Immature natural killer cell (primary cell): ENCODE data around the gene SUPT4H1. TPM values are rescaled to one million over a fixed set of nuclear protein-coding genes. Genes with fewer than 3 reads are reported as not detected.
A peak's percentile ranks its signal among the peaks of the same experiment; 100 is the strongest.
"Not testable (repeated sequence)": the region's sequence is repeated elsewhere in the genome, so short reads cannot be mapped to it uniquely, and the experiment has no call there.

Source experiments
- DNase-seq, 3 donors: peaks; one replicate each; pipeline ENCODE4 v3.0.0; 2022; ENCODE audit warnings: mixed read lengths in 1 of 3
- H3K27ac Mint-ChIP-seq, 6 donors: one replicate each; pipeline ENCODE4 v1.8.0; 2020; ENCODE audit warnings: mixed read lengths in 6 of 6, mild to moderate bottlenecking in 5 of 6, inconsistent platforms in 4 of 6, moderate library complexity in 3 of 6
- H3K27me3 Mint-ChIP-seq, 3 donors: one replicate each; pipeline ENCODE4 v1.8.0; 2020 to 2021; ENCODE audit warnings: low read depth in 3 of 3, mild to moderate bottlenecking in 3 of 3, mixed read lengths in 3 of 3, moderate library complexity in 3 of 3, inconsistent platforms in 1 of 3
- H3K36me3 Mint-ChIP-seq, 3 donors: one replicate each; pipeline ENCODE4 v1.8.0; 2020; ENCODE audit warnings: mixed read lengths in 3 of 3, inconsistent platforms in 2 of 3, mild to moderate bottlenecking in 2 of 3
- H3K4me1 Mint-ChIP-seq, 2 donors: one replicate each; pipeline ENCODE4 v1.8.0; 2020; ENCODE audit warnings: inconsistent platforms in 2 of 2, mild to moderate bottlenecking in 2 of 2, mixed read lengths in 2 of 2, moderate library complexity in 1 of 2
- H3K4me3 Mint-ChIP-seq, 5 donors: one replicate each; pipeline ENCODE4 v1.8.0; 2020; ENCODE audit warnings: mild to moderate bottlenecking in 5 of 5, mixed read lengths in 5 of 5, inconsistent platforms in 3 of 5, moderate library complexity in 3 of 5
- H3K9me3 Mint-ChIP-seq, 6 donors: one replicate each; pipeline ENCODE4 v1.8.0; 2020; ENCODE audit warnings: mild to moderate bottlenecking in 6 of 6, mixed read lengths in 6 of 6, inconsistent platforms in 4 of 6, moderate library complexity in 3 of 6
- polyA plus RNA-seq, 3 donors: library from polyadenylated mRNA; unstranded; fragments of 300-500 nt; fragmentation: Illumina TruSeq; gene quantifications; one replicate each; pipeline ENCODE4 v1.2.3, GENCODE V29; 2021

SUPT4H1 gene
- 100 to 1,000 TPM; 133 to 170 (median 136) TPM for polyA plus RNA-seq

GRCh38 chr17:58351831-58352595, at the start of gene SUPT4H1:
Gene SUPT4H1 (minus strand): TSS chr17:58352201. CDS start chr17:58352135, 66 bp downstream.
- peak within 1 kb of the TSS; percentile 99 to 100 (median 99) for H3K4me3 Mint-ChIP-seq
- H3K4me1 Mint-ChIP-seq, result peaks cover 42 to 82% of the 10 kb centered on the region in 2 donors
- peaks cover 10 to 16% (median 11%) of the 10 kb centered on the region in 3 donors for H3K27me3 Mint-ChIP-seq
- DNase-seq, result peak; percentile 93 to 94 (median 94)
- H3K9me3 Mint-ChIP-seq, result no peaks in the 10 kb centered on the region
- peak within 1 kb of the TSS; percentile 96 to 100 (median 99) for H3K27ac Mint-ChIP-seq
- peaks cover 18 to 39% (median 27%) of the 10 kb centered on the region in 3 donors for H3K36me3 Mint-ChIP-seq

GRCh38 chr17:58401287-58401686, 49.3 kb upstream of the SUPT4H1 start:
- no peak overlapping the region for H3K4me3 Mint-ChIP-seq
- H3K36me3 Mint-ChIP-seq, result peaks cover 0 to under 1% (median 0%) of the 10 kb centered on the region in 3 donors
- H3K9me3 Mint-ChIP-seq, result no peaks in the 10 kb centered on the region

DNA sequence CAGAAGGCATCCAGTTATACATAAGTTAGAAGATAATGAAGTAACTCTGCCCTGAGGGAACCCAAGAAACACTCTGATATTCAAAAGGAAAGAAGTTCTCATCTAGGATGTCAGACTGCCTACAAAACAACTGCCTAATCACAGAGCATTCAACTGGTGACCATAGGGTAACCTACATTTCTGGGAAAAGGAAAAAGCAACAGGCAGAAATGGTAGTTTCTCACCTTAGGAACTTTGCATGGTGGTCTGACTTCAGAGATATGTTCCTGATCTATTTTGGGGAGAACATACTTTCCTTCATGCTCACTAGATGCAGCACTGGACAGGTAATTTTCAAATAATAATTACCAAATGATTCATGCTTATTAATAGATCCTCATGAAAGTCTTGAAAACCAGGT, 48.8 kb upstream of the SUPT4H1 start:
- peaks cover 0 to 4% (median 0%) of the 10 kb centered on the region in 3 donors for H3K36me3 Mint-ChIP-seq
- H3K27me3 Mint-ChIP-seq, result no peaks in the 10 kb centered on the region
- H3K9me3 Mint-ChIP-seq, result no peaks in the 10 kb centered on the region
- DNase-seq, result no peak
- no peak overlapping the region for H3K27ac Mint-ChIP-seq
- no peaks in the 10 kb centered on the region for H3K4me1 Mint-ChIP-seq
- H3K4me3 Mint-ChIP-seq, result no peak overlapping the region

More at GRCh38 chr17:58401287-58401686, 49.3 kb upstream of the SUPT4H1 start:
- Mint-ChIP-seq H3K27ac (no peak overlapping the region), H3K4me1 (no peaks in the 10 kb centered on the region), H3K27me3 (no peaks in the 10 kb centered on the region)
- no peak for DNase-seq

DNA sequence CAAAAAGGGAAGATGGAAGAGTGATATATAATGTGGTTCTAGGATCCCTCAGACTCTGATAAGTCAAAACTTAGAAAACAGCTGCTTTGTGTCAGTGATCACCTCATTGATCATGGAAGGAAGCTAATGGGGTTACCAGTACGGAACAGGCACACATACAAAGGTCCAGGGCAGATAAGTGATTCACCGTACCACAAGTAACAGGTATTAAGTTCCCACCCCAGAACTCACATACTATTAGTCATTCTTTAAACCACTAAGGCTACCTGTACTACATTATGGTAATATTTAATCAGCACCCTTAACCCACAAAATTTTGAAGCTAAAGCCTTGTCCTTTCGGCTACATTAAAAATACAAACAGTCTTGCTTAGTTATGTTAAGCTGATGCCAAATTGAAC, 48.0 kb upstream of the SUPT4H1 start:
- Mint-ChIP-seq H3K27me3 (no peaks in the 10 kb centered on the region), H3K4me1 (no peaks in the 10 kb centered on the region), H3K9me3 (no peaks in the 10 kb centered on the region), H3K4me3 (no peak overlapping the region), H3K27ac (no peak overlapping the region), H3K36me3 (peaks cover 0 to 4% (median 0%) of the 10 kb centered on the region in 3 donors)
- no peak for DNase-seq

- no peaks in the 10 kb centered on the region for H3K9me3 Mint-ChIP-seq
- peaks cover 0 to 4% (median 0%) of the 10 kb centered on the region in 3 donors for H3K36me3 Mint-ChIP-seq
- no peak for DNase-seq
- H3K27ac Mint-ChIP-seq, result no peak overlapping the region
- H3K4me3 Mint-ChIP-seq, result no peak overlapping the region
- peaks cover 0 to 2% (median 0%) of the 10 kb centered on the region in 3 donors for H3K27me3 Mint-ChIP-seq
- H3K4me1 Mint-ChIP-seq, result no peaks in the 10 kb centered on the region
Measured at GRCh38 chr17:58398574-58399266, 46.7 kb upstream of the SUPT4H1 start.

GRCh38 chr17:58397421-58397820, 45.4 kb upstream of the SUPT4H1 start:
- H3K9me3 Mint-ChIP-seq, H3K4me3 Mint-ChIP-seq, DNase-seq, H3K4me1 Mint-ChIP-seq, H3K27me3 Mint-ChIP-seq, H3K27ac Mint-ChIP-seq, H3K36me3 Mint-ChIP-seq: not testable (repeated sequence)

DNA sequence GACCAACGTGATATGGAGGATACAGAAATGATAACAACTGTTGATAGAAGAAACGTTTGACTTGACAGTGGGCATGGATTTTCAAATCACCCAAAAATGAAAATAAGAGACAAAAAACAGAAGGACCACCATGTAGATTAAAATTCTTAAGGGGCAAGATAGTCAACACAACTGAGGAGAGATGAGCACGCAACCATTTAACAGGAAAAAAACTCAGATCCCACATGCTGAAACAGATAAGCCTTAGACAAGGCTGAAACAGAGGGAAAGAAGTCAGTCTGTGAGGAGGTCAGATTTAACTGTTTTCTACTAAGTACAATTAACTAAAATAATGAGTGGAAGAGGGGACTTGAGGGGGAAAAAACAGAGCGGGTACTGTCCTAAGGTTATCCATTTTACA, 44.2 kb upstream of the SUPT4H1 start:
- DNase-seq, result no peak
- Mint-ChIP-seq H3K4me3 (no peak overlapping the region), H3K4me1 (no peaks in the 10 kb centered on the region), H3K9me3 (no peaks in the 10 kb centered on the region), H3K27ac (no peak overlapping the region), H3K27me3 (peaks cover 0 to 4% (median 0%) of the 10 kb centered on the region in 3 donors), H3K36me3 (peaks cover 0 to 6% (median 4%) of the 10 kb centered on the region in 3 donors)

DNA sequence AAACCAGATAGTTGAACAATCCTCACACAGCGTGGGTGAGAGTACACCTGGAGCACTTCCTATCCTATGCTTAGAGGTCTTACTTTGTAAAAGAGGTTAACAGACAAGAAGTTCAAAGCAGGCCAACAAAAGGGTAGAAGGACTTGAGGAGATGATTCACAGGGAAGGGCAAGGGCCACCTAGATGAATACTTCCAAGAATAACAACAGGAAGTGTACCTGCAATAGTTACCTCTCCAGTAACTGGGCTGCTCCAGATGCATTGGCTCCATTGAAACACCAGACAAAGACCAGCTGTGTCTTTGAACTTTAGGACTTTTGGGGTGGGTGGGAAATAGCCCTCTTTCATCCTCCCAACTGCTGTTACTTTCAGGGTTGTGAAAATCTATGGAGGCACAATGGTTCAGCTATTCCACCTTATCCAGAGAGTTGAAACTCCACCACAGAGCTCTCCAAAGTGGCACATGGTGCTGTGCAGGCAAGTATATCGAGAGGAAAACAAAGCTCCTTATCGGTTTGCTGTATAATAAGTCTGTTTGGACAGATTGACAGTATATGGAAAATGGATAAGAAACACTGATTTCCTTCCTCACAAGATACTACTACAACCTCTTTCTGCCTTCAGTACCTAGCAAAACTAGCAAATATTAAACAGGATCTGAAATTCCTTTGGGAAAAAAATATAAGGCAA, 42.7 kb upstream of the SUPT4H1 start:
- H3K4me3 Mint-ChIP-seq, result no peak overlapping the region
- peaks cover 0 to 5% (median 0%) of the 10 kb centered on the region in 3 donors for H3K27me3 Mint-ChIP-seq
- H3K9me3 Mint-ChIP-seq, result no peaks in the 10 kb centered on the region
- H3K4me1 Mint-ChIP-seq, result no peaks in the 10 kb centered on the region
- DNase-seq, result no peak
- no peak overlapping the region for H3K27ac Mint-ChIP-seq
- H3K36me3 Mint-ChIP-seq, result peaks cover 0 to 6% (median 4%) of the 10 kb centered on the region in 3 donors

GRCh38 chr17:58391302-58391984, 39.4 kb upstream of the SUPT4H1 start:
- Mint-ChIP-seq H3K4me1 (peaks cover 3 to 7% of the 10 kb centered on the region in 2 donors), H3K4me3 (no peak overlapping the region), H3K9me3 (no peaks in the 10 kb centered on the region), H3K27ac (no peak overlapping the region), H3K27me3 (peaks cover 0 to 5% (median 2%) of the 10 kb centered on the region in 3 donors), H3K36me3 (peaks cover 0 to 17% (median 4%) of the 10 kb centered on the region in 3 donors)
- no peak for DNase-seq

DNA sequence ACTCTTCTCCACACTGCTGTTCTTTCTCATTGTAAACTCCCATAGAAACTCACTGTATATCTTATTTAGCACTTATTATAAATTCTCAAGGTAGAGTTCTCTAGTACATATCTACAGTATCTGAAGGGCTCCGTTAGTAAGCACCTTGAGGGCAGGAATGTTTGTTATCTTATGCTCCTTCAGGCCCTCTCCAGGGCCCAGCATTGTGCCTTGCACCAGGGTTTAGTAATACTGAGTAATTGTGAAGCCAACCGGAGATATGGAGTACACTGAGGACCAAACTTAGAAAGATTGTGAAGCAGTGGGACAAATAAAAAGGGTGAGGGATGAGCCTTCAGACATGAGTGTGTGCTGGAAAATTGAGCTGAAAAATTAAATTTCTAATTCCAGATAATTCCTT, 38.9 kb upstream of the SUPT4H1 start:
- Mint-ChIP-seq H3K27ac (no peak overlapping the region), H3K9me3 (no peaks in the 10 kb centered on the region), H3K4me3 (no peak overlapping the region), H3K4me1 (peaks cover 3 to 7% of the 10 kb centered on the region in 2 donors), H3K27me3 (peaks cover 0 to 7% (median 2%) of the 10 kb centered on the region in 3 donors), H3K36me3 (peaks cover 0 to 17% (median 0%) of the 10 kb centered on the region in 3 donors)
- DNase-seq, result no peak

GRCh38 chr17:58388302-58389190, 36.5 kb upstream of the SUPT4H1 start:
- Mint-ChIP-seq H3K4me3 (no peak overlapping the region), H3K4me1 (peaks cover 20 to 27% of the 10 kb centered on the region in 2 donors), H3K27me3 (peaks cover 0 to 5% (median 2%) of the 10 kb centered on the region in 3 donors), H3K9me3 (no peaks in the 10 kb centered on the region), H3K27ac (peak overlapping the region in 1 of 6 donors; percentile 55), H3K36me3 (peaks cover 0 to 17% (median 0%) of the 10 kb centered on the region in 3 donors)
- DNase-seq, result no peak

- H3K36me3 Mint-ChIP-seq, result peaks cover 0 to 17% (median 0%) of the 10 kb centered on the region in 3 donors
- H3K4me3 Mint-ChIP-seq, result no peak overlapping the region
- peaks cover 26 to 30% of the 10 kb centered on the region in 2 donors for H3K4me1 Mint-ChIP-seq
- peak overlapping the region in 2 of 6 donors; percentile 14 to 46 for H3K27ac Mint-ChIP-seq
- H3K27me3 Mint-ChIP-seq, result peaks cover 0 to 5% (median 2%) of the 10 kb centered on the region in 3 donors
- DNase-seq, result no peak
- H3K9me3 Mint-ChIP-seq, result no peaks in the 10 kb centered on the region
Measured at GRCh38 chr17:58387834-58388233, 35.8 kb upstream of the SUPT4H1 start.
